ENCODE data around the gene PROKR2. TPM values are rescaled to one million over a fixed set of nuclear protein-coding genes. Genes with fewer than 3 reads are reported as not detected.

The PROKR2 gene
- total RNA-seq, 3 donors from 2014 or later (not counting 1 experiment from before 2014, with no cell fraction given) = not detected

DNA sequence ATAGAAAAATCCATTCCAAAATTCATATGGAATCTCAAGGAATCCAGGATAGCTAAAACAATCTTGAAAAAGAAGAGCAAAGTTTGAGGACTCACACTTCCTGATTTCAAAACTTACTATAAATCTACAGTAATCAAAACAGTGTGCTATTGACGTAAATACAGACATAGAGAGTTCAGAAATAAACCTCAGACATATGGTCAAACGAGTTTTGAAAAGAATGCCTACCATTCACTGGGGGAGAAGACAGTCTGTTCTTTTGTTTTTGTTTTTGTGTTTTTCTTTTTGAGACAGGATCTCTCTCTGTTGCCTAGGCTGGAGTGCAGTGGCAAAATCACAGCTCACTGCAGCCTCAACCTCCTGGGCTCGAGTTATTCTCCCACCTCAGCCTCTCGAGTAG is 25.3 kb upstream of the PROKR2 start:
- DNase-seq (no peak), ATAC-seq (no peak)
- peaks cover 2 to 4% of the 10 kb centered on the region in 2 donors for H3K9me3 Mint-ChIP-seq
- peaks cover 16 to 23% of the 10 kb centered on the region in 2 donors for H3K27me3 Mint-ChIP-seq (ENCODE audit: low read depth in 2 of 2)
- Histone ChIP-seq H3K27ac (ENCODE audit: low read length) (no peak overlapping the region), H3K4me1 (ENCODE audit: control insufficient read depth, insufficient read depth, low read length) (no peaks in the 10 kb centered on the region), H3K9me3 (ENCODE audit: control insufficient read depth, insufficient read depth, low read length) (no peaks in the 10 kb centered on the region), H3K27me3 (ENCODE audit: control insufficient read depth, insufficient read depth, low read length) (no peaks in the 10 kb centered on the region), H3K36me3 (ENCODE audit: control insufficient read depth, insufficient read depth, low read length) (no peaks in the 10 kb centered on the region), H3K4me3 (ENCODE audit: low read length) (no peak overlapping the region)
- H3K36me3 Mint-ChIP-seq = no peaks in the 10 kb centered on the region
- H3K4me3 Mint-ChIP-seq = no peak overlapping the region
- intact Hi-C loops (cut with micrococcal nuclease) = no loop called here
- TF ChIP-seq, protein P1, sequence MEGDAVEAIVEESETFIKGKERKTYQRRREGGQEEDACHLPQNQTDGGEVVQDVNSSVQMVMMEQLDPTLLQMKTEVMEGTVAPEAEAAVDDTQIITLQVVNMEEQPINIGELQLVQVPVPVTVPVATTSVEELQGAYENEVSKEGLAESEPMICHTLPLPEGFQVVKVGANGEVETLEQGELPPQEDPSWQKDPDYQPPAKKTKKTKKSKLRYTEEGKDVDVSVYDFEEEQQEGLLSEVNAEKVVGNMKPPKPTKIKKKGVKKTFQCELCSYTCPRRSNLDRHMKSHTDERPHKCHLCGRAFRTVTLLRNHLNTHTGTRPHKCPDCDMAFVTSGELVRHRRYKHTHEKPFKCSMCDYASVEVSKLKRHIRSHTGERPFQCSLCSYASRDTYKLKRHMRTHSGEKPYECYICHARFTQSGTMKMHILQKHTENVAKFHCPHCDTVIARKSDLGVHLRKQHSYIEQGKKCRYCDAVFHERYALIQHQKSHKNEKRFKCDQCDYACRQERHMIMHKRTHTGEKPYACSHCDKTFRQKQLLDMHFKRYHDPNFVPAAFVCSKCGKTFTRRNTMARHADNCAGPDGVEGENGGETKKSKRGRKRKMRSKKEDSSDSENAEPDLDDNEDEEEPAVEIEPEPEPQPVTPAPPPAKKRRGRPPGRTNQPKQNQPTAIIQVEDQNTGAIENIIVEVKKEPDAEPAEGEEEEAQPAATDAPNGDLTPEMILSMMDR (IDR thresholded peaks at IDR 0.05) = no peak
- H3K4me1 Mint-ChIP-seq = no peaks in the 10 kb centered on the region
- H3K27ac Mint-ChIP-seq = no peak overlapping the region
- 66% methylated on average over 3 of the region's 4 CpGs for WGBS (ENCODE audit: insufficient coverage)

DNA sequence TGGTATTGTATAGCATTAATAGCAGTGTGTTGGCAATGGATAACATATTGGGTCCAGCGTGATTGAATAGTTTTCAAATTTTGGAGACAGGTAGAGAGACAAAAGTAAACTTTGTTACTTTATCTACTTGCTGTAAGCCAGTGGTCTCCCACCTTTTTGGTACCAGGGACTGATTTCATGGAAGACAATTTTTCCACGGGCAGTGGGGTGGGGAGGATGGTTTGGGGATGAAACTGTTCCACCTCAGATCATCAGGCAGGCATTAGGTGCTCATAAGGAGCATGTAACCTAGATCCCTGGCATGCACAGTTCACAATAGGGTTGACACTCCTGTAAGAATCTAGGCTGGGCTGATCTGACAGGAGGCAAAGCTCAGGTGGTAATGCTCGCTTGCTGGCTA is 14.6 kb upstream of the PROKR2 start:
- Mint-ChIP-seq H3K27me3 (ENCODE audit: low read depth in 2 of 2) (peaks cover 25 to 51% of the 10 kb centered on the region in 2 donors), H3K4me3 (no peak overlapping the region), H3K36me3 (no peaks in the 10 kb centered on the region), H3K27ac (no peak overlapping the region), H3K4me1 (no peaks in the 10 kb centered on the region), H3K9me3 (no peaks in the 10 kb centered on the region)
- Histone ChIP-seq H3K27ac (ENCODE audit: low read length) (no peak overlapping the region), H3K9me3 (ENCODE audit: control insufficient read depth, insufficient read depth, low read length) (no peaks in the 10 kb centered on the region), H3K4me3 (ENCODE audit: low read length) (no peak overlapping the region), H3K4me1 (ENCODE audit: control insufficient read depth, insufficient read depth, low read length) (no peaks in the 10 kb centered on the region), H3K36me3 (ENCODE audit: control insufficient read depth, insufficient read depth, low read length) (no peaks in the 10 kb centered on the region), H3K27me3 (ENCODE audit: control insufficient read depth, insufficient read depth, low read length) (peaks cover 2% of the 10 kb centered on the region)
- DNase-seq = no peak
- ATAC-seq = no peak
- intact Hi-C loops (cut with micrococcal nuclease) = no loop called here
- 82% methylated on average over 3 of the region's 3 CpGs for WGBS (ENCODE audit: insufficient coverage)
- TF ChIP-seq, protein P1 (IDR thresholded peaks at IDR 0.05) = no peak

DNA sequence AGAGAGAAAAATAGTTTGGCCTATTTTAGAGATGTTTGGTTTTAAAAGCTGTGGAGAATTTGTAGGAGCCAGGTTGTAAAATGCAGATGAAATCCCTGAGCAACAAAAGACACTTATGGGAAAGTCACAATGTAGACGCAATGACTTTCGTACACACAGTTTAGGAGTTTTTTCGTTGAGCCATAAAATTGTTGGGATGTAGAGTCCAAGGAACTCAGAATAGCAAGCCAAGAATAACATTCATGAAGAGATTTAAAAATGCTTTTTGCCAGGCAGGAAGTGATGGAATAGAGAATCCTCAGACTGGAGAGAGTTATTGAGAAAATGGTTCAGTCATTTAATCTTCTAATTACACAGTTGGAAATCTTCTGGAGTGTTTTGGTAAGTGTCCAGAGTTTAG is 11.5 kb upstream of the PROKR2 start:
- no peak overlapping the region for H3K4me3 ChIP-seq (ENCODE audit: low read length)
- peaks cover 14 to 37% of the 10 kb centered on the region in 2 donors for H3K27me3 Mint-ChIP-seq (ENCODE audit: low read depth in 2 of 2)
- DNase-seq = no peak
- TF ChIP-seq, protein P1 (IDR thresholded peaks at IDR 0.05) = no peak
- no peak overlapping the region for H3K27ac ChIP-seq (ENCODE audit: low read length)
- H3K36me3 Mint-ChIP-seq = no peaks in the 10 kb centered on the region
- no peaks in the 10 kb centered on the region for H3K9me3 ChIP-seq (ENCODE audit: control insufficient read depth, insufficient read depth, low read length)
- H3K36me3 ChIP-seq (ENCODE audit: control insufficient read depth, insufficient read depth, low read length) = no peaks in the 10 kb centered on the region
- no peaks in the 10 kb centered on the region for H3K4me1 ChIP-seq (ENCODE audit: control insufficient read depth, insufficient read depth, low read length)
- no peak overlapping the region for H3K4me3 Mint-ChIP-seq
- H3K4me1 Mint-ChIP-seq = no peaks in the 10 kb centered on the region
- H3K9me3 Mint-ChIP-seq = no peaks in the 10 kb centered on the region
- ATAC-seq = no peak
- H3K27me3 ChIP-seq (ENCODE audit: control insufficient read depth, insufficient read depth, low read length) = peaks cover 4% of the 10 kb centered on the region
- intact Hi-C loops (cut with micrococcal nuclease) = no loop called here
- 88% methylated on average over 3 of the region's 3 CpGs for WGBS (ENCODE audit: insufficient coverage)
- H3K27ac Mint-ChIP-seq = no peak overlapping the region

DNA sequence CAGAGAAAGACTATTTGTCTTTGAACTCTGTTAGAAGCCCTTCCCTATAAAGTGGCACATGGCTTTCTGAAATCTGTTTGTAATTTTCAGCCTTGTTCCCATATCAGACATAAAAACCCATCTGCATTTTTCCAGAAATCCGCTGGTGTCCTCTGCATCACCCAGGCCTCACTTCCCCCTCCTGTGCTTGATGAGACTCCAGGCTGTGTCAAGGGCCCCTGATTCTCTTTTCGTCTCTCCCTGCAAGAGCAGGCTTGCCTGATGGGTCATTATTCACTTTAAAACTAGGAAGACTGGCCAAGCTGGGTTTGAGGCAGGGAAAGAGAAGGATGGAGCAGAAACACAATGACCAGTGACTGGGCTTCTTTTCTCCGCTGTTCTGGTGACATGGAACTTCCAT is 10.6 kb upstream of the PROKR2 start:
- H3K27ac ChIP-seq (ENCODE audit: low read length) = no peak overlapping the region
- H3K27me3 ChIP-seq (ENCODE audit: control insufficient read depth, insufficient read depth, low read length) = peaks cover 4% of the 10 kb centered on the region
- H3K4me1 ChIP-seq (ENCODE audit: control insufficient read depth, insufficient read depth, low read length) = no peaks in the 10 kb centered on the region
- 70% methylated on average over 3 of the region's 3 CpGs for WGBS (ENCODE audit: insufficient coverage)
- TF ChIP-seq, protein P1 (IDR thresholded peaks at IDR 0.05) = no peak
- intact Hi-C loops (cut with micrococcal nuclease) = no loop called here
- no peak overlapping the region for H3K4me3 ChIP-seq (ENCODE audit: low read length)
- DNase-seq (no peak), ATAC-seq (no peak)
- H3K36me3 ChIP-seq (ENCODE audit: control insufficient read depth, insufficient read depth, low read length) = no peaks in the 10 kb centered on the region
- Mint-ChIP-seq H3K36me3 (no peaks in the 10 kb centered on the region), H3K27me3 (ENCODE audit: low read depth in 2 of 2) (peaks cover 14 to 44% of the 10 kb centered on the region in 2 donors), H3K4me1 (no peaks in the 10 kb centered on the region), H3K4me3 (no peak overlapping the region), H3K27ac (no peak overlapping the region), H3K9me3 (no peaks in the 10 kb centered on the region)
- H3K9me3 ChIP-seq (ENCODE audit: control insufficient read depth, insufficient read depth, low read length) = no peaks in the 10 kb centered on the region
